K562 (cell line): ENCODE data around the gene PLPP6. TPM values are rescaled to one million over a fixed set of nuclear protein-coding genes. Genes with fewer than 3 reads are reported as not detected.

Experiments used
- ARID3A ChIP-seq: IDR thresholded peaks from 2 replicates; pipeline ENCODE4 v1.6.1; 2012; ENCODE audit warnings: low read depth, low read length, improper control_type of control experiment, borderline replicate concordance
- ATF6 ChIP-seq: sonication (generic); formaldehyde crosslinking; IDR thresholded peaks from 2 replicates; pipeline ENCODE4 v1.4.0; 2020; ENCODE audit warnings: mild to moderate bottlenecking, missing genetic modification reagents
- CREB3L1 ChIP-seq: fragments of 450-650 bp; IDR thresholded peaks from 2 replicates; pipeline ENCODE4 v1.6.1; 2014; ENCODE audit warnings: low read depth, mild to moderate bottlenecking, moderate library complexity, borderline replicate concordance
- DPF2 ChIP-seq: fragments of 450-650 bp; IDR thresholded peaks from 2 replicates; pipeline ENCODE4 v1.6.1; 2016
- HMBOX1 ChIP-seq: sonication (generic); IDR thresholded peaks from 2 replicates; pipeline ENCODE4 v1.6.1; 2016
- JUN ChIP-seq, 2 experiments: sonication (generic) in 1 of 2; formaldehyde crosslinking in 1 of 2; IDR thresholded peaks; 2 replicates each; pipeline versions ENCODE4 v1.6.1 to v1.8.0; 2012 to 2022; ENCODE audit warnings: borderline replicate concordance in 2 of 2, mild to moderate bottlenecking in 2 of 2, improper control_type of control experiment in 1 of 2, low read depth in 1 of 2, low read length in 1 of 2, missing genetic modification reagents in 1 of 2
- KDM2B ChIP-seq: fragments of 250-450 bp; sonication (Bioruptor Pico); IDR thresholded peaks from 2 replicates; pipeline ENCODE4 v1.8.0; 2021; ENCODE audit warnings: mild to moderate bottlenecking, moderate library complexity
- LEF1 ChIP-seq: fragments of 450-650 bp; IDR thresholded peaks from 2 replicates; pipeline ENCODE4 v1.6.1; 2016; ENCODE audit warnings: mild to moderate bottlenecking
- MAX ChIP-seq: sonication (generic); formaldehyde crosslinking; IDR thresholded peaks from 2 replicates; pipeline ENCODE4 v1.9.0; 2022; ENCODE audit warnings: mild to moderate bottlenecking, missing genetic modification reagents
- MCM3 ChIP-seq: fragments of 450-650 bp; IDR thresholded peaks from 2 replicates; pipeline ENCODE4 v1.6.1; 2016
- NCOA2 ChIP-seq, 2 experiments: fragments of 450-650 bp; IDR thresholded peaks; 2 replicates each; pipeline ENCODE4 v1.6.1; 2018; ENCODE audit warnings: mild to moderate bottlenecking in 2 of 2, moderate library complexity in 1 of 2; ENCODE audit not compliant: partially characterized antibody in 2 of 2
- NFE2L1 ChIP-seq: fragments of 450-650 bp; IDR thresholded peaks from 2 replicates; pipeline ENCODE4 v1.6.1; 2016; ENCODE audit warnings: missing genetic modification characterization, low read depth, mild to moderate bottlenecking, missing compliant biosample characterization, moderate library complexity, borderline replicate concordance
- POLR3A ChIP-seq: IDR thresholded peaks from 2 replicates; pipeline ENCODE4 v1.6.1; 2011; ENCODE audit warnings: borderline replicate concordance, mild to moderate bottlenecking, moderate library complexity; ENCODE audit not compliant: insufficient read length, insufficient read depth; ENCODE audit errors: extremely low read depth
- RHOXF2B ChIP-seq: fragments of 250-450 bp; sonication (Bioruptor Pico); conservative IDR thresholded peaks from 2 replicates; pipeline ENCODE4 v1.5.1; 2021
- SRSF7 ChIP-seq: fragments of 200-400 bp; formaldehyde crosslinking; optimal IDR thresholded peaks from 2 replicates; pipeline ENCODE3; 2017; ENCODE audit warnings: mild to moderate bottlenecking, low read depth, low read length
- THAP12 ChIP-seq: fragments of 250-450 bp; sonication (Bioruptor Pico); IDR thresholded peaks from 2 replicates; pipeline ENCODE4 v1.9.0; 2021; ENCODE audit warnings: mild to moderate bottlenecking, inconsistent platforms
- ZNF239 ChIP-seq: fragments of 250-450 bp; sonication (Bioruptor Pico); IDR thresholded peaks from 2 replicates; pipeline ENCODE4 v1.4.0; 2020; ENCODE audit warnings: mild to moderate bottlenecking
- ZNF589 ChIP-seq: fragments of 200-800 bp; sonication (Bioruptor generic); IDR thresholded peaks from 2 replicates; pipeline ENCODE4 v1.6.1; 2016; ENCODE audit warnings: low read depth, missing genetic modification characterization, missing compliant biosample characterization
- polyA plus RNA-seq, 8 experiments: library from polyadenylated mRNA; depleted of rRNA in 4 of 8; stranded (reverse) in 5 of 8; unstranded in 3 of 8; fragments of >200 nt; fragmentation: Nextera tagmentation in 2 of 8; fragmentation: Illumina TruSeq in 1 of 8; extraction: Ambion mirVana in 2 of 8; extraction: Trizol in 1 of 8; gene quantifications; 2 replicates each; pipeline versions ENCODE4 v1.2.1 to v1.2.3, GENCODE V29; 2011 to 2014; ENCODE audit warnings: inconsistent platforms in 1 of 8, missing spikeins in 1 of 8
- total RNA-seq, 7 experiments: library from RNA; depleted of rRNA in 6 of 7; stranded (reverse); fragments of >200 nt in 6 of 7; fragmentation: Illumina TruSeq in 2 of 7; extraction: Trizol in 2 of 7; gene quantifications; 2 replicates each; pipeline versions ENCODE4 v1.2.1 to v1.2.3, GENCODE V29; 2011 to 2021; ENCODE audit warnings: low replicate concordance in 1 of 7

PLPP6 gene
- total and polyA plus RNA-seq, 9 of the 15 experiments (the other 6 are each of a cell fraction or from before 2014, with no cell fraction given) = 1.9 to 8.9 (median 5.6) TPM

- 0 out of 2 replicates have a peak, but pooled peaks have one; percentile 25 for TF ChIP-seq ARID3A
- TF ChIP-seq JUN (IDR thresholded peaks at IDR 0.05; ENCODE audit: borderline replicate concordance, low read depth, low read length) = peak; percentile 38; the same call in 1 of the 2 replicates
- no peak for TF ChIP-seq JUN (CRISPR knock-in tag; IDR thresholded peaks at IDR 0.05; ENCODE audit: borderline replicate concordance)
- no peak for TF ChIP-seq SRSF7
- TF ChIP-seq ZNF239 (CRISPR knock-in tag) = peak; percentile 51; the same call in 1 of the 2 replicates
- TF ChIP-seq NFE2L1 (tag) = no peak
- no peak for TF ChIP-seq THAP12 (CRISPR knock-in tag)
- TF ChIP-seq CREB3L1 = no peak
- TF ChIP-seq LEF1 = no peak
- TF ChIP-seq ATF6 (CRISPR knock-in tag) = no peak
- TF ChIP-seq HMBOX1 = peak; percentile 59
- TF ChIP-seq NCOA2 (IDR thresholded peaks at IDR 0.05; ENCODE audit: partially characterized antibody in 2 of 2) = no peak
- TF ChIP-seq KDM2B (CRISPR knock-in tag) = no peak
- TF ChIP-seq MCM3 = no peak
- peak; percentile 83 for TF ChIP-seq DPF2
- TF ChIP-seq ZNF589 (CRISPR knock-in tag) = no peak
- TF ChIP-seq RHOXF2B (CRISPR knock-in tag) = no peak
- TF ChIP-seq MAX = no peak
- no peak for TF ChIP-seq POLR3A
These were observed 24.0 kb downstream of the PLPP6 start (continued) for GRCh38 chr9:4686112-4686511.
